RCC 7860 (cell line): ENCODE results near the gene MRPL16.
A peak's percentile ranks its signal among the peaks of the same experiment; 100 is the strongest.
"Not testable (repeated sequence)": the region's sequence is repeated elsewhere in the genome, so short reads cannot be mapped to it uniquely, and the experiment has no call there.

Source experiments
- DNase-seq: peaks from one replicate; pipeline ENCODE4 v3.0.0-alpha.2; 2015; ENCODE audit warnings: low spot score
- FAIRE-seq: peaks from 2 replicates; lab custom pipeline; 2012; peaks lifted over from hg19 to GRCh38; lab: Jason Lieb, UNC

Gene MRPL16

DNA sequence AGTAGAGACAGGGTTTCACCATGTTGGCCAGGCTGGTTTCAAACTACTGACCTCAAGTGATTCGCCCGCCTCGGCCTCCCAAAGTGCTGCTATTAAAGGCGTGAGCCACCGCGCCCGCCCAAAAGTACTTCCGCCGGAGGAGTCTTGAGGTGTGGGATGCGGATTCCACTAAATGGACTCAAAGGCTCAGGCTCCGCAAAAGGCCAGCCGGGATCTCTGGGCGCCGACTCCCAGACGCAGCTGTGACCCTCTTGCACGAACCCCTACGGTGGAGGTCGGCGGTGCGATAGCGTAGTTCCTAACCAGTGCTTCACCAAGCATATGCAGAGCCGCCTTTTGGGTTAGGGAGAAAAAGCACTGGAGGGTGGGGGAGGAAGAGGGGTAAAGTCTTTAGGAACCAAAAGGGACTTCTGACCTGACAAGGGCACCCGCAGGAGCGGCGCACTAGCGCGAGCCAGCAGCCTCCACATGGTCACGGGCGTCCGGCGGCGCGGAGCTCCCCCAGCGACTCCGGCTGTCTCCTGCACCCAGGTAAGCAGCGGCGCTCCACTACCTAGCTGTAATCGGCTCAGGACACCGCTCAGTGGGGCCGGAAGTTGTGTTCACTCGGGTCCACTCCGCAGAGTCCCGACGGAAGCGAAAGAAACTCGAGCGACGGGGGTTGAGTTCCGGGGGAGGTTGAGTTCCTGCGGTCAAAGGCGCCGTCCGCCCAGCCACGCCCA lies at the start of gene MRPL16:
TSS of gene MRPL16 (minus strand) at position 590 of the 722 bp plus-strand sequence. CDS start at position 470, 120 bp downstream.
- peak; percentile 76 for DNase-seq
- FAIRE-seq: no peak

GRCh38 chr11:59859673-59860072 lies 49.1 kb upstream of the MRPL16 start:
- no peak for DNase-seq
- FAIRE-seq: no peak

DNA sequence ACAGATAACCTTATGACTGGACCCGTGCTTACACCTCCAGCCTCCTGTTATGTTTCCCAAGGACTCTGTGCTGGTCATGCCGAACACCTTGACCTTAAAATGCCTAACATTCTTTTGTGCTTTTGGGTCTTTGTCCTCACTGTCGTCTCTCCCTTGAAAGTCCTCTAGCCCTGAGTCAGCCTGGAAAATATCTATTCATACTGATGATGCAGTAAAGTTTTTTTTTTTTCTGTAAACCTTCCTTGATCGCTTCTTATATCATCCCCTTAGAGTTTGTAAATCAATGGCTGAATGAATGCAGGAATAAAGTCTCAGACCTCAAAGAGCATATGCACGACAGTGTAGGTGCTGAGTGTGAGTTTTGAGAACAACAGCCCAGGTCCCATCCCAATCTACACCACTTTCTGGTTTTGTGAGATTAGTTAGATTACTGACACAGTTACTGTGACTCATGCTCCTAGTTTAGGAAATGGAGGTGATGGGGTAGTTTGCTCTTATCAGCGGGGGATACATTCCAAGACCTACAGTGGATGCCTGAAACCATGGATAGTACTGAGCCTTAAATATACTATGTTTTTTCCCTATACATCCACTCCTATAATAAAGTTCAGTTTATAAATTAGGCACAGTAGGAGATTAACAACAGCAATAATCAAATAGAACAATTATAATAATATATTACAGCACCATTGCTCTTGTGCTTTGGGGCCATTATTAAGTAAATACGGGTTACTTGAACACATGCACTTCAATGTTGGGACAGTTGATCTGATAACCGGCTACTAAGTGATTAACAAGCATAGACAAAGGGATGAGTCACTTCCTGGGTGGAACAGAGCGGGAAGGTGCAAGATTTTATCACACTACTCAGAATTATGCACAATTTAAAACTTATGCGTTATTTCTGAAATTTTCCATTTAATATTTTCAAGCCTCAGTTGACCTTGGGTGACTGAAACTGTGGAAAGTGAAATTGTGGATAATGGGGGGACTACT lies 47.2 kb upstream of the MRPL16 start:
- FAIRE-seq (no peak), DNase-seq (peak; percentile 39)

DNA sequence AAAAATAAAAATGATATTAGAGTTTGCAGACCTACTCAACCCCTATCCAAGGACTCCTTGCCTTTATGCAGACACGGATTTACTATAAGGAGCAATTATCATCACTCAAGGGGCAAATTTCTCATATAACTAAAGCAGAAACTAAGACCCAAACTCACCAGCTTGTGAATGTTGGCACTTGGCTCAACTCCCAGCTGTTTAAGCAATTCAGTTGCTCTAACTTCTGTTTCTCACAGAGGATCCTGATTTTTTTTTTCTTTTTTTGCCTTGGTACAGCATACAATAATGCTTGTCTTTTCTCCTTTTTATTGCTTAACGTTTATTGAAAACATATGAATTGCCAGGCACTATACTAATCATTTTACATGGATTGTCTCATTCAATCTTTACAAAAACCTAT lies 44.3 kb upstream of the MRPL16 start:
- DNase-seq (no peak), FAIRE-seq (no peak)

DNA sequence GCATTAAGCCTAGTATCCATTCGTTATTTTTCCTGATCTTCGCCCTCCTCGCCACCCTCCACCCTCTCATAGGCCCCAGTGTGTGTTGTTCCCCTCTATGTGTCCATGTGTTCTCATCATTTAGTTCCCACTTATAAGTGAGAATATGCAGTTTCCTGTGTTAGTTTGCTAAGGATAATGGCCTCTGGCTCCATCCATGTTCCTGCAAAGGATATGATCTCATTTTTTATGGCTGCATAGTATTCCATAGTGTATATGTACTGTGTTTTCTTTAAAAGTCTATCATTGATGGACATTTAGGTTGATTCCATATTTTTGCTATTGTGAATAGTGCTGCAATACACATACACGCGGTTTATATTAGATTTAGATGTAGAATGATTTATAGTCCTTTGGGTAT lies 40.8 kb upstream of the MRPL16 start:
- not testable (repeated sequence) for DNase-seq, FAIRE-seq

DNA sequence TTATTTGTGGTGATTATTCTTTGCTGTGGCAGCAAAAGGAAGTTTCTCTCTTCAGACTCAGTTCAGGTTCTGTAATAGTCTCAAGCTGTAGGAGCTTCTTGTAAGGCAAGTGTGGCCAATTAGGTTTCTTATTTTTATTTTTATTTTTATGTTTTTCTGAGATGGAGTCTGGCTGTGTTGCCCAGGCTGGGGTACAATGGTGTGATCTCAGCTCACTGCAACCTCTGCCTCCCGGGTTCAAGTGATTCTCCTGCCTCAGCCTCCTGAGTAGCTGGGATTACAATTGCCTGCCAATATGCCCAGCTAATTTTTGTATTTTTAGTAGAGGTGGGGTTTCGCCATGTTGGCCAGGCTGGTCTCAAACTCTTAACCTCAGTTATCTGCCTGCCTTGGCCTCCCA lies 39.0 kb upstream of the MRPL16 start:
- FAIRE-seq, DNase-seq: not testable (repeated sequence)

DNA sequence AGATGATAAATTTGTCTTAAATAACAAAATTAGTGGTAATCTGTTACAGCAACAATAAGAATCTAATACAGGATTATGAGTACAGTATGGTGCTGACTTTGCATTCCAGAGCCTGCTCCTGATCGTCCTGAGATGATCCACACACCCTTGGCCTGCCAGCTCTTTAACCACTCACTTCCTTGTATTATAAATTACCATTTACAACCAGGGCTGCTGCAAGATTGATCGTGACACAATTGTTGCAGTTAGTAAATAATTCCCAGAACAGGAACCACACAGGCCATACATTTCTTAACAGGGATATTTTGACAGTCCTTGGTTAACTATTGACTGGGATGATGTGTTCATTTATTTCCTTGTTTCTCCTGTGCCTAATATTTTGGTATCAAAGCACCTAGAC lies 38.6 kb upstream of the MRPL16 start:
- DNase-seq (peak; percentile 64), FAIRE-seq (peak; percentile 94)

GRCh38 chr11:59848439-59848838 lies 37.9 kb upstream of the MRPL16 start:
- DNase-seq, FAIRE-seq: not testable (repeated sequence)

DNA sequence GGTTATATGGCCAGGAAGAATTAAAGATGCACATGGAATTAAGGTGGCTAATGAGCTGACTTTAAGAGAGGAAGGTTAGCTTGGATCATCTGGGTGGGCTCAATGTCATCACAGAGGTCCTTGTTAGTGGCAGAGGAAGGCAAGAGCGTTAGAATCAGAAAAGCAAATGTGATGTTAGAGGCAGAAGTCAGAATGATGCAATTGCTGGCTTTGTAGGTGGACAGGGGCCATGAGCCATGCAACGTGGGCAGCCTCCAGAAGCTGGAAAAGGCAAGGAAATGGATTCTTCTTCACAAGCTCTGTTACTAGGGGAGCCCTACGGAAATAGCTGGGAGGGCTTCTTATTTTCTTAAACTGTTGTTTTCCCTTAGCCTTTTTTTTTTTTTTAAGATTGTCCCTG lies 37.0 kb upstream of the MRPL16 start:
- DNase-seq: no peak
- FAIRE-seq: no peak

DNA sequence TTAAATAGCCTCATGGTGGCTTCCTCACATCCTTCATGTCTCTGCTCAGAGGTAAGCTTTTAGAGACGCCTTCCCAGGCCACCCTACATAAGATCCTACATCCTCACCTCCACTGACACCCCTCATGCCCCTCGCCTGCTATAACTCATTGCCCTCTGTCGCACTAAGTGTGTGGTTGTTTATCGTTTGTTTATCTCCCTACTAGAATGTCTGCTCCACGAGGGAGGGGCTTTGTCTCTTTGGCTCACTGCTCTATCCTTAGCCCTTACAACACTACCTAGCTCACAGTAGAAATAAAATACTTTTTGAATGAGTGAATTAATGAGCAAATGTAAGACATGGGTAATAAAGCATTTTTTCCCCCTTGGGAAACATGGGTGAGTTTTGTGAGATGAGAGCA lies 36.0 kb upstream of the MRPL16 start:
- FAIRE-seq (no peak), DNase-seq (no peak)

DNA sequence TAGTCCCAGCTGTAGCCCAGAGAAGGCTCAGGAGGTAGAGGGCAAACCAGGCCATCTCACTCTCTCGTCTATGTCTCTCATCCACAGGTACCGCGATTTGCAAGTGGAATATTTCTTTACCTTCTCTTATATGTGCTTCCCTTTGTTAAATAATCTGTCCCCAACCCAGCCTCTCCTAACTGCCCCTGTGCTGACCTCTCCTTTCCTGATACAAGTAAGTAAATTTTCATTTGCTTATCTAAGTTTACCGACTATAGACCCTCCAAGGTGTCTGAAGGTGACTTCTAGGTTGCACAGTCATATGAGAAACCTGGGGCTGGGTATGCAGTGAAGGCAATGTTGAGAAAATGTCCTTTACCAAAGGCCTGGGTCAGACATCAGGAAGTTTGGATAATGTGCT lies 34.8 kb upstream of the MRPL16 start, which contains the start of gene CBLIF:
TSS of gene CBLIF (minus strand) at position 101 of the 400 bp plus-strand sequence. CDS start at position 55, 46 bp downstream.
- DNase-seq (no peak), FAIRE-seq (no peak)

DNA sequence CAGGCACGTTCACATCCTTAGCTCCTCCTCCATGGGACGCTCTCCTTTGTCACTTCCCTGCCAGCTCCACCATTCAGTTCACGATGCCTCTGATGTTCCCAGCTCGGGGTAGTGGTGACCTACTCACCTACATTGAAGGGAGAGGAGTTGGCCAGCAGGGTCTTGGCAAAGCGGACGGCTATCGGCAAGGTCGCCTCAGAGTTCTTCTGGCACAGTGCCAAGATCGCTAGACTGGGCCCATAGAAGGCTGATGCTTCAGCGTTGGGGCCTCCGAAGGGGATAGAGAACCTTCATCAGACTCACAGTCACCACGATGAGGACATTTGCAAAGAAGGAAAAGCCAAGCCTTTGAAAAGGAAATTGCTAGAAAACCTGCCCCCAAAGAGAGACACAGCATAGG lies 31.7 kb upstream of the MRPL16 start:
- FAIRE-seq: no peak

DNA sequence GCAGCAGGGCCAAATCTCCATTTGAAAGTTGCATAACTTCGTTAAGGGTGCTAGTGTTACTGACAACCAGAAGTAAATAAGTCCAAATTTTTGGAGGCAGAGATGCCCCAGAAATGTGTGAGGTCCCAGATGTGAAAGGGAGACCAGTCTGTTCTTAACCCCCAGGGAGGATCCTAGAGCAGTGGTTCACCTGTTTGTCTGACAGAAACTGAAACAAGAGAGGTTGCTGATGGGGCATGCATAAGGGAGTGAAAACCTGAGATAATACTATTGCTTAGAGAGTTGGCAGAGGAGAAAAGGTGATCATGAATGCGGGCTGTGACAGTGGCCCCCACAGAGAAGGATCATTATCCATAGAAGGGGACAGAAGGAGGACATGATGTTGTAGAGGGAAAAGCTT lies 30.9 kb upstream of the MRPL16 start:
- FAIRE-seq (no peak), DNase-seq (no peak)

More for the DNA sequence above, 31.7 kb upstream of the MRPL16 start:
- DNase-seq: no peak

DNA sequence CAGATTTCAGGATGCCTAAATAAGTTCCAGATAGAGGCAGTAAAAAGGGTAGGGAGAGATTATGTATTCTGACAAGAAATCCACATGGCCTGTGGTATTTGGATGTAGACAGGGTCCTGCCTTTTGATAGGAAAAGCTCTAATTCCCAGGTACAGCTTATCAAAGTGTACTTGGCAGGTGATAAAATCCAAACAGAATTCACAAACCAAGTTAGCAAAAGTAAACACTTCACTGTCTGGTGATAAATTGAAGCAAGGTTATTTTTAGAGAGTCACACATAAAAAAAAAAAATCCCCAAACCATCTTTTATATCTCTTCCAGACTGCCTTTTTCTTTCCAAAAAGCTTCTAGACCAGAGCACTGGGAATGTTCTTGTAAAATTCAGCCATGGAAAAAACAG lies 29.0 kb upstream of the MRPL16 start:
- FAIRE-seq (no peak), DNase-seq (no peak)

DNA sequence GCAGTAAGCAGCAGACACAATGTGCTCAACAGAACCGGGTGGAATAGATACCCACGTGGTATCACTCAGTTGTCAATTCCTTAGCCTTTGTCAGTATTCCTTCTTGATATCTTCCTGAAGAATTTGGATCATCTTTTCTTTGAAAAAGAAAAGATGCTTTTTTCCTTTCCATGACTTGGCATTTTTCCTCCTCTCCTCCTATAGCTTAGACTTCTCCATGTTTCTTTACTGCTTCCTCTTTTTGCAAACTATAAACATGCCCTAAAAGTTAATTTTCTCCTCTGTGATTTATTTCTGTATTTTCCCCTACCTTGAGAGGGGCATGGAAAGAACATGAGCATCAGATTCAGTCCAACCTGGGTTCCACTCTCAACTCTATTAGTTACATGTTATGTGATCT lies 23.0 kb upstream of the MRPL16 start:
- DNase-seq (no peak), FAIRE-seq (no peak)

DNA sequence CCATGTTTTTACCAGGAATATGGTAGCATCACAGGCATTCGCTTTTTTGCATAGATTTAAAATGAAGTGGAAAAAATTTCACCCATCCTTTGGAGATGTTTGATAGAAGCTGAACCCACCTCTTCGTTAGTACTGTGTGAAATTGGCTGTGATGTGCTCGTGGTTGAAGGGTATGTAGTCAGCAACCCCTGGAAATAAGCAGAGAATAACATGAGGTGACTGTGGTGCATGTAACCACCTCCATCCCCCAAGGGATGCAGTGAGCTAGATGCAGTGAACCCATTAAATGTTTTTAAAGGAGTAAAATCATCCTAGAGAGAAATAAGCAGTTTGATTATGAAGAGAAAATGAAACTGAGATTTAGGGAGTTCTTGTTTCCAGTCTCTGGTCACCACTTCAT lies 18.8 kb upstream of the MRPL16 start:
- no peak for FAIRE-seq
- no peak for DNase-seq

- DNase-seq (peak; percentile 32), FAIRE-seq (peak; percentile 28)
Measured at GRCh38 chr11:59822989-59823566, 12.5 kb upstream of the MRPL16 start.

- FAIRE-seq (no peak), DNase-seq (no peak)
Measured at GRCh38 chr11:59818572-59818971, 8.0 kb upstream of the MRPL16 start.

- FAIRE-seq, DNase-seq: not testable (repeated sequence)
Measured at GRCh38 chr11:59816434-59816833, 5.9 kb upstream of the MRPL16 start.

DNA sequence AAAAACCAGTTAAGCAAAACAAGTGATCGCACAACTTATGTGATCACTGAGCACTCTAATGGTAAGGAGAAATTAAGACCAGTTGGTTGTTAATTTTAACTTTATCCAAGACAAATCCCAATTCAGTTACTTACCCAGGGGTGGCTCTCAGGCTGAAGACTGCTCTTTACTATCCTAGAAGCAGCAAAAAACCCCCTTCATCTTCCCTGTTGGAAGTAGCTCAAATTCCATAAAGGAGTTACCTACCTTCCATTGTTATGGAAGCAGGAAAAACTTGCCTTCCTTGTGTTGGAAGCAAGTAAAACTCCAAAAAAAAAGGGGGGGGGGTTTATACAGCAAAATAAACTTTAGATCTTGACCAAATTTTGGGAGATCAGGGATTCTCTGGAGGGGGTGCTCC lies 5.2 kb upstream of the MRPL16 start:
- DNase-seq (no peak), FAIRE-seq (no peak)

DNA sequence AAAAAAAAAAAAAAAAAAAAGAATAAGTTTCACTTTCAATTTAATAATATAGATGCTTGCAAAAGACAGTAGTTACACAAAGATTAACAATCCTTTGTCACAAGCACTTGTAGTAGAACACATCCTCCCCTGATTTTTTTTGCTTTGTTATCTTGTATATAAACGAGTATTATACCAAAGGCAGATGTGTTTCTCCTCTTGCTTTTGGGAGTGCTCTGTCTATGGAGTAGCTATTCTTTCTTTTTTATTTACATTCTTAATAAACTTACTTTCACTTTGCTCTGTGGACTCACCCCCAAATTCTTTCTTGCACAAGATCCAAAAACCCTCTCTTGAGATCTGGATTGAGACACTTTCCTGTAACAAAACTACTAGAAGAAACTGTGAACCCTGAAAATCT lies 3.4 kb upstream of the MRPL16 start:
- DNase-seq (no peak), FAIRE-seq (no peak)
